Head of caudate nucleus (tissue), 42 donors: ENCODE measurements around the gene ACTG1.

Experiments used
- DNase-seq, 42 donors: peaks; one replicate each; pipeline versions ENCODE4 v3.0.0 to v3.0.0-alpha.2; 2020 to 2021; ENCODE audit warnings: mixed read lengths in 7 of 42
- intact Hi-C: fragments of 100-400 bp; cut with DNase I; formaldehyde crosslinking; loops from one replicate; pipeline ENCODE4 v1.15.0; 2022

ACTG1 gene

GRCh38 chr17:81547614-81547982 is 35.0 kb upstream of the ACTG1 start:
- no peak for DNase-seq
- intact Hi-C loops: no loop called here

GRCh38 chr17:81546906-81547613 is 34.5 kb upstream of the ACTG1 start:
- intact Hi-C loops: no loop called here
- DNase-seq: no peak

GRCh38 chr17:81545160-81545949 is 32.8 kb upstream of the ACTG1 start:
- intact Hi-C loops: no loop called here
- DNase-seq: no peak

GRCh38 chr17:81544281-81544974 is 31.8 kb upstream of the ACTG1 start:
- DNase-seq: no peak
- intact Hi-C loops: no loop called here

- DNase-seq: no peak
- intact Hi-C loops: no loop called here
These were observed 31.2 kb upstream of the ACTG1 start for GRCh38 chr17:81543756-81544155.

- DNase-seq: no peak
- intact Hi-C loops: no loop called here
These were observed 30.7 kb upstream of the ACTG1 start for GRCh38 chr17:81543339-81543675.

- DNase-seq: no peak
- intact Hi-C loops: no loop called here
These were observed 30.1 kb upstream of the ACTG1 start for GRCh38 chr17:81542431-81543338.

- intact Hi-C loops: no loop called here
- DNase-seq: no peak
These were observed 28.5 kb upstream of the ACTG1 start for GRCh38 chr17:81541123-81541522.

- DNase-seq: no peak
- intact Hi-C loops: no loop called here
These were observed 28.1 kb upstream of the ACTG1 start for GRCh38 chr17:81540676-81541027.

GRCh38 chr17:81539961-81540675 is 27.5 kb upstream of the ACTG1 start:
- no peak for DNase-seq
- intact Hi-C loops: no loop called here

- DNase-seq: no peak
- intact Hi-C loops: no loop called here
These were observed 26.9 kb upstream of the ACTG1 start for GRCh38 chr17:81539571-81539900.

- no peak for DNase-seq
- intact Hi-C loops: no loop called here
These were observed 26.3 kb upstream of the ACTG1 start for GRCh38 chr17:81538651-81539570.

GRCh38 chr17:81537856-81538555 is 25.4 kb upstream of the ACTG1 start:
- no peak for DNase-seq
- intact Hi-C loops: no loop called here

- peak in 3 of 42 donors; percentile 25 to 51 (median 27) for DNase-seq
- intact Hi-C loops: no loop called here
These were observed 24.8 kb upstream of the ACTG1 start for GRCh38 chr17:81537343-81537855.

- intact Hi-C loops: no loop called here
These were observed 24.0 kb upstream of the ACTG1 start for GRCh38 chr17:81536299-81537290.

More at GRCh38 chr17:81536299-81537290, 24.0 kb upstream of the ACTG1 start:
- DNase-seq: no peak
